GM18858 (cell line): ENCODE measurements around the gene PARL.
"Not testable (repeated sequence)": the region's sequence is repeated elsewhere in the genome, so short reads cannot be mapped to it uniquely, and the experiment has no call there.

Experiments
- ATAC-seq: cut with Tn5 transposase; IDR thresholded peaks from one replicate; pipeline ENCODE4 v1.9.1; 2021; ENCODE audit not compliant: unreplicated experiment

Gene PARL

DNA sequence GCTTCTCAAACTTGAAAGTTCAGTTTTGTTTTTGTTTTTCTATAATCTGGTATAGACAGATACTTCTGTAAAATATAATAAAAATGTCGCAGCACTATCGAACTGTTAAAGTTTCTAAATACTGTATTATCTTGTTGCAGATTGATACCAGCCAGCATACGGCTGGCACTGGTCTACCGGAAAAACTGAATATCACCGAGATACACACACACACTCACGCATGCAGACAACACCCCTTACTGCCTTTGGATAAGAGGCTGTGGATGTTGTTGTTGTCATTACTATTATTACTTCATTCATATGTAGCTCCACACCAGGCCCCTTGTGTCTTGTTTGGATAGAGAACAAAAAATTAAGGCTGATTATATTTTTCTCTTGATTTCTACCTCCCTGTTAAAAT lies 91.7 kb downstream of the PARL start:
- no peak for ATAC-seq

DNA sequence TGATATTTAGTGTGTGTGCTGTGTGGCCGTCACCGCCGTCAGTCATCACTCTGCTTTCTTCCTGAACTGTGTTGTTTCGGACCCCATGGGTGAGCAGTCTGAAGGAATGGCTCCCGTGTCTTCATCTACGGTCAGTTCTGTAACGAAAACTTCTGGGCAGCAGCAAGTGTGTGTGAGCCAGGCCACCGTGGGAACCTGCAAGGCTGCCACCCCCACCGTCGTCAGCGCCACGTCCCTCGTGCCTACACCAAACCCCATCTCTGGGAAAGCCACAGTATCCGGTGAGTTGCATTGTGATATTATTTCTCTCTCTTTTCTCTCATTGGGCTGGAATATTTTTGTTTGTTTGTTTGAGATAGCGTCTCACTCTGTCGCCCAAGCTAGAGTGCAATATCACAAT lies 94.0 kb downstream of the PARL start:
- no peak for ATAC-seq

DNA sequence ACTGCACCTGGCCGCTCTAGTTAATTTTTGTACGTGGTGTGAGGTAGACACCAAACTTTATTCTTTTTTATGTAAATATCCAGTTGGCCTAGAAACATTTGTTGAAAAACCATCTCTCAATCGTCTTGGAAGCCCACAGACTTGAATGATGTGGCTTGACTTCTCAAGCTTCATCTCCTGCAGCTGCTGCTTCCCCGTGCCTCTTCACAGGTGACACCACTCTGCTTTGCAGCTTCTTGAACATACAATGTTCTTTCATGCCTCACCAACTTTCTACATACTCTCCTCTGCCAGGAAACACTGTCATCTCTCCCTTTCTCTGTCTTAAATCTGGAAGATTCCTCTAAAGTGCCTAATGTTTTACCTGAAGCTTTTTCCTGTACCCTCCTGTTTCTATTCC lies 94.9 kb downstream of the PARL start:
- no peak for ATAC-seq

DNA sequence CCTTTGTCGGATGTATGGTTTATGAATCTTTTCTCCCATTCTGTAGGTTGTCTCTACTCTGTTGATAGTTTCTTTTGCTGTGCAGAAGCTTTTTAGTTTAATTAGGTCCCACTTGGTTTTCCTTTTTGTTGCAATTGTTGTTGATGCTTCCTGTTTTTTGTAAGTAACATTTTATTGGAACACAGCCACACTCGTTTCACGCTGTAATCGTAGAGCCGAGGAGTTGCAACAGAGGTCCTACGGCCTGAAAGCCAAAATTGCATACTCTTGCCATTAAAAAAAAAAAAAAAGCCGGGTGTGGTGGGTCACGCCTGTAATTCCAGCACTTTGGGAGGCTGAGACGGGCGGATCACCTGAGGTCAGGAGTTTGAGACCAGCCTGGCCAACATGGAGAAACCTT lies 100.2 kb downstream of the PARL start:
- ATAC-seq, result not testable (repeated sequence)

DNA sequence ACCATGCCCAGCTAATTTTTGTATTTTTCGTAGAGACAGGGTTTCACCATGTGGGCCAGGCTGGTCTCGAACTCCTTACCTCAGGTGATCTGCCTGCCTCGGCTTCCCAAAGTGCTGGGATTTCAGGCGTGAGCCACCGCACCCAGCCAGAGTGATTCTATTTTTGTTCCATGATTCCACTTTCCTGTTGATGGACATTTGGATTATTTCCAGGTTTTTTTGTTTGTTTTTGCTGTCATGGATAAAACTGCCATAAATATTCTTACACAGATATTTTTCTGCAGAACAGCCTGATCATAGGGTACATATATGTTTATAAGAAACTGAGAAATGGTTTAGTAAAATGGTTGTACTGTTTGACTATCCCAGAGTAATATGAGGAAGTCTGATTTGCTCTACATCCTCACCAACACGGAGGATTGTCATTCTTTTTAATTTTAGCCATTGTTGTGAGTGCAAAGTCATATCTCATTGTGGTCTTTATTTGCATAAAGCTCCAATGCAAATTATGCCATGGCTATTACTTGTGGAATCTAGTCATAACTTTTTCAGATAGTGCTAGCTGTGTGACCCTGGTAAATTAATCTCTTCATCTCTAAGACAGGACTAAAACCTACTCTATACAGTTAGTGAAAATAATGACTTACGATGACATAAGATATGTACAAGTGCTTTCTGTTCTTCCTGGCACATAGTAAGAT lies 102.0 kb downstream of the PARL start:
- no peak for ATAC-seq

DNA sequence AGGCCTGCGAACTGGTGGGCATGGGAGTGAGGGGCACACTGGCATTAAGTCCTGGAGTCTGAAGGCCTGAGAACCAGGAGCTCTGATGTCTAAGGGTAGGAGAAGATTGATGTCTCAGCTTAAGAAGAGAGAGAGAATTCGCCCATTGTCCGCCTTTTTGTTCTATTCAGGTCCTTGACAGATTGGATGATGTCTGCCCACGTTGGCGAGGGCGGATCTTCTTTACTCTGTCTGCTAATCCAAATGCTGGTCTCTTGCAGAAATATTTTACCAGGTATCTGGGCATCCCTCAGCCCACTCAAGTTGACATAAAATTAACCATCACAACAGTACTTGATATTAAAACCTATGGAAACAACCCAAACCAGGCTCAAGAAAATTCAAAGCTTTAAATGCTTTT lies 103.4 kb downstream of the PARL start:
- ATAC-seq, result no peak

DNA sequence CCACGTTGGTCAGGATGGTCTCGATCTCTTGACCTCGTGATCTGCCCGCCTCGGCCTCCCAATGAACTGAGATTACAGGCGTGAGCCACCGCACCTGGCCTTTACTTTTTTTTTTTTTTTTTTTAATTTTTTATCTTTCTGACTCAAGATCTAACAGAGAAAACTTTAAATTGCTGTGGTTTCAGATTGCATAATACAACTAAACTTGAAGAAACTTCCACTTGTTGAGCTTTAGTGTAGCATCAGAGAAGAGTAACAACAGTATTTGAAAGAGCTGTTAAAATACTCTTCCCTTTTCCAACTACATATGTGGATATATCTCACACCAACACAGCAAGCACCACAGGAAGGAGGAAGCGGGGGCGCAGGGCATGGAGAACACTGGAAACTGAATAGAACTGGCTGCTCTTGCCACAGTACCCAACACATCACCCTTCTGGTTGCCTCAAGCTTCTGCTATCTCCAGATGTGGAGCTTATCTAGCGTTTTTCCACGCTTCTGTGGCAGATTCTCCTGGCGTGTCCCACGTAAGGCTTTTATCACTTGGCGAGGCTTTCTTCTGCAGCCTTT lies 104.7 kb downstream of the PARL start:
- ATAC-seq, result no peak
